GM19238 (cell line): Measurements from ENCODE around the gene TSSK6.

Experiments
- DNase-seq: peaks from one replicate; pipeline ENCODE4 v3.0.0; 2011; ENCODE audit warnings: low spot score; ENCODE audit not compliant: insufficient read length

TSSK6 gene

GRCh38 chr19:19465436-19466070 lies 49.8 kb downstream of the TSSK6 start:
- no peak for DNase-seq

GRCh38 chr19:19464339-19465098 lies 50.8 kb downstream of the TSSK6 start:
- no peak for DNase-seq
